Stimulated activated naive CD4-positive, alpha-beta T cell (primary cell): ENCODE measurements around the gene LRCH1.
A peak's percentile ranks its signal among the peaks of the same experiment; 100 is the strongest.
"Not testable (repeated sequence)": the region's sequence is repeated elsewhere in the genome, so short reads cannot be mapped to it uniquely, and the experiment has no call there.

Experiments used
- DNase-seq, 6 experiments: peaks; one replicate each; lab custom pipeline; 2025; lab: John Stamatoyannopoulos, UW

The LRCH1 gene

DNA sequence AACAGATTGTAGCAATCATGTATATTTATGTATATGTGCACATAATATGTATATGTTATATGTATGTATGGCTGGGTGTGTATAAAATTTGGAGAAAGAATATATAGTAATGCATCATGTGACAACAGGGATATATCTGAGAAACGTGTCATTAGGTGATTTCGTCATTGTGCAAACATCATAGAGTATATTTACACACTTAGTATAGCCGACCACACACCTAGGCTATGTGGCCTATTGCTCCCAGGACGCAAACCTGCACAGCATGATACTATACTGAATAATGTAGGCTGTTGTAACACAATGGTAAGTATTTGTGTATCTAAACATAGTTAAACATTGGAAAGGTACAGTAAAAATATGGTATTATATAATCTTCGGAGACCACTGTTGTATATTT is 200.2 kb downstream of the LRCH1 start:
- DNase-seq: no peak

DNA sequence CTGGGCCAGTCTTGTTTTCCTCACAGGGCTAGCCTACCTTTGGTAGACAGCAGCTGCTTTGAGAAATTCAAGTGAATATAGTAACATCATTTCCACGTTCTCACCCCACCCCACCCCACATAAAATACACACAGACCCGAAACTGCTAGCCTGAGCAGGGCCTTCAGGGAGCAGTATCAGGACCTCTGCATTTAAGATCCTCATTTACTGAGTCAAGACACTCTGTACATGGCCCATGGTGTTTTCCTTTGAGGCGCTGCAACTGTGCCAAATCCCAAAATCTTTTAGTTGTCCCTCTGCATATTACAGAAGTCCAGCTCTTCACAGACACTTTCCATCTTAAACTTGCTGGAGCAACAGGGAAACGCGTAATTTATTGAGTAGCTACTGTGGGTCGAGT is 200.9 kb downstream of the LRCH1 start:
- DNase-seq: no peak

DNA sequence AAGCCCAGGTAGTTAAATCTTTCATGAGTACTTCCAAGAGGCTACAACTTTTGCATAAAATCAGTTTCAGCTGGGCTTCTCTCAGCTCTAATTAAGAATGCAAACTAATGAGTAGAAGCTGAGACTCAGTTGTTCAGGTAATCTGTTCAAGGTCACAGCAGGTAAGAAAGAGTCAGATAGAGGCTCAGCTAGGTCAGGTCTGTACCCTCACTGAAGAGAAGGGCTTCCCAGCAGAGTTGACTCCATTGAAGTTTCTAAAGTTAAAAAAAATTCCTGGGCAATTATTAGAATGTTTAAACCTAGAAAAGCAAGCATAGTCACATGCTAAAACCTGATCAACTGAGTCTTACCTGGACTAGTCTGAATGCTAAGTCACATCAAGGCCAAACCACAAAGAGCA is 201.8 kb downstream of the LRCH1 start:
- DNase-seq: no peak

DNA sequence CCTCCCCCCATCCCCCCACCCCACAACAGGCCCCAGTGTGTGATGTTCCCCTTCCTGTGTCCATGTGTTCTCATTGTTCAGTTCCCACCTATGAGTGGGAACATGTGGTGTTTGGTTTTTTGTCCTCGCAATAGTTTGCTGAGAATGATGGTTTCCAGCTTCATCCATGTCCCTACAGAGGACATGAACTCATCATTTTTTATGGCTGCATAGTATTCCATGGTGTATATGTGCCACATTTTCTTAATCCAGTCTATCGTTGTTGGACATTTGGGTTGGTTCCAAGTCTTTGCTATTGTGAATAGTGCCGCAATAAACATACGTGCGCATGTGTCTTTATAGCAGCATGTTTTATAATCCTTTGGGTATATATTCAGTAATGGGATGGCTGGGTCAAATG is 202.5 kb downstream of the LRCH1 start:
- DNase-seq: not testable (repeated sequence)

DNA sequence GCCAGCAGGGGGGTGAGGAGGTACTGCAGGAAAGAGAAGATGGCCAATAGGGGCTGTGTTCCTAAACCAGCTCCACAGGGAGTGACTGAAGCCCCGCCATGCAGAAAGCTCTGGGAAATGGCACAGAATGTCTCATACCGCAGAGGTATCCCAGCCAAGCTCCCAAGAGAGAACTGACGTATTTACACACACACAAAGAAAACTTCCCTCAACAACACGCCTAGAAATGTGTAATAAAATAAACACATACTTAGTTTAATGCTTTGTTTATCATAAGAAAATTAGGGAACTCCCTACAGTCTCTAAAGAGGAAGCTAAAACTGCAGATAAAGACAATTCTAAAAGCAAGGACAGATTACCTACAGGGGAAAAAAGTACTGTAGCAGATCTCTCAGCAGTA is 204.0 kb downstream of the LRCH1 start:
- DNase-seq: no peak

DNA sequence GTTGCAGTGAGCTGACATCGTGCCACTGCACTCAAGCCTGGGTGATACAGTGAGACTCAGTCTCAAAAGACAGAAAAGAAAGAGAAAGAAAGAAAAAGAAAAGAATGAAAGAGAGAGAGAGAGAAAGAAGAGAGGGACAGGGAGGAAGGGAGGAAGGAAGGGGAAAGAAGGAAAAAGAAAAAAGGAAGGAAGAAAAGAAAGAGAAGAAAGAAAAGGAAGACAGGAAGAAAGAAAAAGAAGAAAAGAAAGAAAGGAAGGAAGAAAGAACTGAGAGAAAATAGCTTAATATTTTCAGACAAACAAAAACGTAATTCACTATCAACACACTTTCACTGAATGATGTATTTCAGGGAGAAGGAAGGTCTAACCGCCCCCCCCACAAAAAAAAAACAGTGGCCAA is 204.7 kb downstream of the LRCH1 start:
- DNase-seq: no peak

DNA sequence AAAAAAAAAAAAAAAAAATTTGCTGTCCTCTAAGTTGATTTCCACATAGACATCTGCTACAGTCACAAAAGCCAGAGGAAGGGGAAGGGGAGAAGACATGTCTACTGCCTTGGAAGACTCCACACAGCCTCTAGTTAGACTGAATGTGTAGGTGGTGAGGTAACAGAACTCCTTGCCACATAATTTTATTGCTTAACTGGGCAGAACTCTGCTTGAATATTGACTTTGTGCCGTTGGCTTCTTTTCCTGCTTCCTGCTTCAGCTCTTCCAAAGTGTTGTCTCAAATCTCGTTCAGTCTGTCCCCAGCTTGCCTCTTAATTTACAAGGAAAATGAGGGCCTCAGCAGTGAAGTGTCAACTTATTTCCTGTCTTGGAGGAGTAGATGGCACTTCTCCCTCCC is 206.9 kb downstream of the LRCH1 start:
- DNase-seq: no peak

DNA sequence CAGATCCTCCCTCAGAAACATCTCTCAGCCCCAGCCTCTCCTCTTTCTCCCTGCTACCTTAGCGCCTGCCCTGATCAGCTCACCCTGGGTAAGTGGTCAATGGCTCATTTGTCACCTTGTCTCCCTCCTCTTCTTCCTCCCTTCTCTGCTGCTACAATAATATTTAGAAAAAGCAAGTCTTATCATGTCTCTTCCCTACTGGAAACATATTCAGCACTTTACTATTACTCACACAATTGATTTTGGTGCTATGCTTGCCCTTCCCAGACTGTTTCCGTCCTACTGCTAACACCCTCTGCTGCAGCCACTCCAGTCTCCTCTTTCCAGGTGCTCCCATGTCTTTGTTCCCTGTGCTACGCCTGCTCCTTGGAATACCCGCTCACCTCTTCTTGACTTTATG is 208.2 kb downstream of the LRCH1 start:
- DNase-seq: no peak

DNA sequence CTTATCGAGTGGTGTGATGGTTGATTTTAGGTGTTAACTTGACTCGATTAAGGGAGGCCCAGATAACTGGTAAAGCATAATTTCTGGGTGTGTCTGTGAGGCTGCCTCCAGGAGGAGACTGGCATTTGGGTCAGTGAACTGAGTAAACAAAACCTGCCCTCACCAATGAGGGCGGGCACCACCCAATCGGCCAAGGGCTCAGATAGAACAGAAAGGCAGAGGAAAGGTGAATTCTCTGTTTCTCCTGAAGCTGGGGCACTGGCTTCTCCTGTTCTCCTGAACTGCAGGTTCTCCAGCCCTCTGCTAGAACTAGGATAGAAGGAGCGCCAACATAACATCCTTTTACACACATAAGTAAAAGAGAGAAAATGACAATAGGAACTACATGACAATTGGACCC is 208.9 kb downstream of the LRCH1 start:
- no peak for DNase-seq

DNA sequence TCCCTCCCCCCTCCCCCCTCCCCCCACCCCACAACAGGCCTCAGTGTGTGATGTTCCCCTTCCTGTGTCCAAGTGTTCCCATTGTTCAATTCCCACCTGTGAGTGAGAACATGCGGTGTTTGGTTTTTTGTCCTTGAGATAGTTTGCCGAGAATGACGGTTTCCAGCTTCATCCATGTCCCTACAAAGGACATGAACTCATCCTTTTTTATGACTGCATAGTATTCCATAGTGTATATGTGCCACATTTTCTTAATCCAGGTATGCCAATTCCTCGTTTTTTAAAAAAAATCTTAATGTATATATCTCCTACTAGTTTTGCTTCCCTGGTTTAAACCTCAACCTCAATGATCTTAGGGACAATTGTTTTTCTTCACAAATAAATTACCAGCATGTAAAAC is 217.0 kb downstream of the LRCH1 start:
- DNase-seq: not testable (repeated sequence)

DNA sequence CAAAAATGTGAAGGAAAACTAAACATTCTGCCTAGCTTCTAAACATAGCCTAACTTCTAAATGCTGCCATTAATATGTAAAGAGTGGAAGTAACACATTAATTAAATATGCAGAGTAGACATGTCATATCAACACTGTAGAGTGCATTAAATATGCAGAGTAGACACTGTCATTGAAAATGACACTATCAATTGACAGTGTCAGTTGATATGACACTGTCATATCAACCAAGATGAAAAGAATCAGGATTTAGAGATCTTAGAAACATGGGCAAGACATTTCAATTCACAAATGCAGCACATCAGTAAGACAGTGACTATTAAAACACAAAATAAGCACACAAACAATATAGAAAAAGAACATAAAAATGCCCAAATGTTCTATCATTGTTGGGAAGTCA is 218.7 kb downstream of the LRCH1 start:
- DNase-seq: no peak

DNA sequence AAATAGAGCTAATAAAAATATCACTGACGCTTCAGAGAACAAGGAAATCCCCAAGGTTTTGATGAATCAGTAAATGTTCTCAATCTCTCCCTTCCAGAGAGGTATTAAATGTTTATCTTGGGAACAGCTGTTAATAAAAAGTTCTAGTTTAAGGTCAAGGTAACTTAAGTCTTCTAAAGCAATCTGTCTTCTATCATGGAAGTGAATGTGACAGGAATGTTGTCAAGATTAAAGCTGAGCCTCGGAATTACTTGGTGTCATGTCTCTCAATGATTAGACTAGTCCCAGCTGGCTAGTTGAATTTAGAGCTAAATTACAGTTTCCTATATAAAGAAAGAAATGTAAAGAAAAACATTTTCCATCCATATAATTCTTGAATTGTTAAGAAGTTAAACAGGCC is 220.6 kb downstream of the LRCH1 start:
- DNase-seq: no peak

DNA sequence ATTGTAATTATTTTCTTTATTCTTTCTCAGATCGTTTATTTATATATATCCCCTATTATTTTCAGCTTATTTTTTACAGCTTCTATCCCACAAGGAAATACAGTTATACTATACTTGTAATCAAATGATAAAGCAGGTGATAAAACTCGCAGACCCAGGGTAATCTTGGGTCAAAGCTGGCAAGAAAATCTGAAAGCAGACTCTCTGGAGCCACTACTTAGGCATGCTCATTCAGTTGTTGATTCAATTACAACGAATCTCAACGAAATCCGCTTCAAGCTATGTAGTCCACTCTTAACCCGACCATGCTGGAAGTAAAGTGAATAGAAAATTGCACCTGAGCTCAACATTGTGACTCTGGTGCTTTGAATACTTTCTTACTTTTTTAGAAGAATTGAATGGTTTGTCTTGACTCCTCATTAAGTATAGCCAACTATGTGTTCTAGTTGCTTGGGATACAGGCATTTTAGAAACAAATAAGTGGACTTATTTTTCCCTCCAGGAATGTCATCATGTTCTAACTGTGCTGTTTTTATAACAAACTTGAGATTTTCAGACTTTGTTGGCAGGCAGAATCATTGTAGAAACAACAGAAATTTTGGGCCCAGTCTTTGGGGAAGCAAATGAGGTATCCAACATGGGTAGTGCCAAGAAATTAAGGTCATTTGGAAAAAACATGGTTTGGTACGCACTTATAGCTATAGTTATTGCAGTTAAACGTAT is 222.6 kb downstream of the LRCH1 start:
- no peak for DNase-seq

DNA sequence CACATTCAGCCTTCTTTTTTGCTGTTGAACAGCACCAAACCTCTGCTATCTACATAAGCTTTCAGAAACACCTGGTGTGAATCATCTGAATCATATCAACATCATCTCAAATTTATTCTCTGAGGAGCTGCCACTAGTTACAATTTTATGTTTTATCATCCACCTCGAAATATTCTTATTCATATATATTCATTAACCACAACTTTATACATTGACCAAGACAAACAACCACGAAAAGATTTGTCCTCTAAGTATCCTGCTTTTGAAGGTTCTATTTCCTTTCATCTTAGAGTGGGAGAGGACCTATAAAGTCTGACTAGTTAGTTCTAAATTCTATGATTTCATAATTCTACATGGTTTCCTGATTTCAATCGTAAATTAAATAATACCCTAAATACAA is 225.1 kb downstream of the LRCH1 start:
- no peak for DNase-seq

DNA sequence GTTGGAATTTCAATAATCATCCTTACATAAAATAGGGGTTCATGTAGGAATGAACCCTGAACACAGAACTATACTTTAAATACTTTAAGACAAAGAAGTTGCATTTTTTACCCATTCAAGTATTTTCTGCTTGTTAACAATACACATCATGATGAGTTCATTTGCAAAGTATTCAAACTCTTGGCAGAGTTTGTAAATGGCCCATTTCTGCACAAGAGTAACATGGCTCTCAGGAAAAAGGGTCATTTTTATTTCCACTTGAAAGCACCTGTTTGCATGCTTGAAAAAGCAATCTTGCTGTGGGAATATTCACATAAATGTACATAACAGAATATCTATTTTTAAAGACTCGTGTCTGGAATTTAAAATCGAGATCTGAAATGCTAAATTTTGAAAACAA is 225.9 kb downstream of the LRCH1 start:
- no peak for DNase-seq

DNA sequence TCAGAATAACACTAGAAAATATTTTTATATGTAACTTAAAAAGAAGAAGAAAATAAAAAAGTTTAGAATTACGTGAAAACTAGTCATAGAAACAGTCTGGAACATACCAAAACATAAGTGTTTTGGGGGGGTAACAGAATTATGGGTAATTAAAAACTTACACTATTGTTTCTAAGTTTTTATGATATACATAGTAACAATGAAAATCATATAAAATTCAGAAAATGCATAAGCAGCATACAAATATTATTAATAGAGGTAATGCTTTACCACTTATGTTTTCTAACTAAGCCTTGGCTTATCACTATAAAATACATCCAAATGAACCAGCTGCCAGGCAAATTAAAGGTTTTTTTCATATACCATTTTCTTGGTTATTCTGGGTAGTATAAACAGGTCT is 229.1 kb downstream of the LRCH1 start:
- no peak for DNase-seq

DNA sequence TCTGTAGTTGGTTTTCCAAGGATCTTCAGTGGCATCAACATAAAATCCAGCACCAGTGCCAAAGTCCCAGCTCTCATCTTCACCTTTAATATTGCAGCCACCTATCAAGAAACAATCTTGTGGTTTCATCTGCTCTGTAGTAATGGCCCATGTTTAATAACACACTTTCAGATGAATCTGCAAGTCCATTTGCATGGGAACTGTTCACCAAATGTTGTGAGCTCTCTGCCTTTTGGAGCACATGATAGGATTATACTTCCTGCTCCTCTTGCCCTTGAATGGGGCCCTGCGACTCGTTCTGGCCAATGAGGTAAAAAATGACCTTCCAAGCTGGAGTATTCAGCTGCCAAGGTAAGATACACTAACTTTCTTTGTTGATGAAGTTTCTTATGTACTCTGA is 229.7 kb downstream of the LRCH1 start:
- DNase-seq: no peak

DNA sequence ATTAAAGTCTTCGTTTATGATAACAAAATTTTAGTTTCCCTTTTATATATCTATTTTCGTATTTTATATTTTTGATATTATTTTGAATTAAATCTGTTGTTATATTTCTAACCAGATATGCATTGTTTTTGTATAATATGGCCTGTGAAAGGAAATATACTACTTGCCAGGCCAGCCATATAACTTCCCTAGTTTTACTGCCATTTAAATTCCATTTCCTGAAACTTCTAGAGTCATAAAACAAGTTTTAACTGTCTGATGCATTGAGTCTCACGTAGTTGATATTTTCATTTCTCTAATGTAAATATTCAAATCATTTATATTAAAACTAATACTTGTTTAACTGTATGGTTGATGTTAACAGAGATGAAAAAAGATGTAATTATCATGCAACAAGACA is 230.5 kb downstream of the LRCH1 start:
- DNase-seq: no peak

DNA sequence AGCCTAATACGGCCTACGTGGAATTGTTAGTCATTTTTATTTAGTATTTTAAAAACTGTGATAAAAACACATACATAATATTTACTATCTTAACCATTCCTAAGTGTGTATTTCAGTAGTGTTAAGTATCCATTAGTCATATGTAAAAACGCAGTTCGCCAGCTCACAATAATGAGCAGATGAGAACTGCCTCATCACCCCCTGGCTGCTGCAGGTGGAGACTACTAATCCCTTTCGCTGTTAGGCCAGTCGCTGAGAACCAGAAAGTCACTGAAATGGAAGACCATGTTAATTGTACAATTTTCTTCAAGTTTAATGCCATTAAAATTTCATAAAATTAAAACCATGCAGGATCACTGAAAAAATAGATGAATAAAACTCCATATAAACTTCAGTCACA is 242.4 kb downstream of the LRCH1 start:
- DNase-seq: no peak

DNA sequence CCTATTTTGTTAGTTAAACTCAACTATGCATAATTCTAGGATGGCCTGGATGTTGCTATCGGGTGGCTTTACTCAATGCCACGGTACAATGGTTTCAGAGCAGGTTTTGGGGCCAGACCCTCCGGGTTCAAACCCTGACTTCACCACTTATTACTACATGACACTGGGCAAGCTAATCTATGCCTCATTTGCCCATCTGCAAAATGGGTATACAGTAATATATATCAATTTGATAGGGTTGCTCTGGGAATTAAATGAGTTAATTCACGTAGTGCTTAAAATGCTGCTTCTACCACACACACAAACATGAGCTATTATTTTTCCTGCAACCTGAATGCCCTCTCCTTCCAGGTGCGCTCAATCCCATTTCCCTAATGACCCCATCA is 243.2 kb downstream of the LRCH1 start:
- no peak for DNase-seq

DNA sequence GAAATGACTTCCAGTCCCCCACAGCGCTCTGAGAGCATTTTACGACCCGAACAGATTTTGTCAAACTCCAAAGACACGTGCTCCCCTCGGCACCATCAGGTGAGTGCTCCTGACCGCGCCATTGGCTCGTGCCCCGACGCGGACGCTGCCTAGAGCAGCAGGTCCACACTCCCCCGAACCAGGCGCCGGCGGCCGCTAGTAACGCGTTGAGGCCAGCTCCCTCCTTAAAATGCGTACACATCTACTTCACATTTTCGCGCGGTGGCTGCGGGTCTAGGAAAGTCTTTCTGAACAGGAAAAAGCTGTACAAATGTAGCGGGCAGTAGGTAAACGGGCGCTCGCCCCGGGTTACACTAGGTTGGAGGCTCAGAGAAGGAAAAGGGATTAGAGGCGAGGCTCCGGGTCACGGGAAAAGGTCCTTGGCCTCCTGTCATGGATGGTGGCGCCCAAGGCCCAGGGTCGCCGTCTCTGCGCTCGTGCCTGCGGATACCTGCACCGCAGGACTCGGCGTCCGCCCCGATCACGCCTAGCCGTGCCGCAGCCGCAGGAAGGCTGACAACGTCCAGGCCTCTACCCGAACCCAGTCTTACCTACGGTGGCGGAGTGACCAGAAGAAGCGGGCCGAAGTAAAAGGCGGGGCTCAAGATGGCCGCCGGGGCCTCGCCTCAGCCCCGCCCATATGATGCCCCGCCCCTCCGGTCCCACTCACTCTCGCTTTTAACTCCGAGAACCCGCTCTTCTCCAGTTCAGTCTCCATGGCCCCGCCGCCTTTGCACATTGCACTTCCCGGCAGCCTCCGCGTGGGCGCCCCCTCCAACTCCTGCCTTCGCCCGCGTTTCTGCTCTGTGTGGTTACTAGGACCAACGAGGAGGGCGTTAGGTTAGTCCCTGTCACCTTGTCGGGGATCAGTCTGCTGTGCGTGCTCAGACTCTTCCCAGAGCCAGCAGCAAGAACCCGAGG is 243.8 kb downstream of the LRCH1 start, which contains the start of gene ESD:
TSS of gene ESD (minus strand) at position 647 of the 960 bp plus-strand sequence. CDS start 5,748 bp downstream, outside the sequence.
- peak; percentile 80 to 91 (median 86) for DNase-seq

DNA sequence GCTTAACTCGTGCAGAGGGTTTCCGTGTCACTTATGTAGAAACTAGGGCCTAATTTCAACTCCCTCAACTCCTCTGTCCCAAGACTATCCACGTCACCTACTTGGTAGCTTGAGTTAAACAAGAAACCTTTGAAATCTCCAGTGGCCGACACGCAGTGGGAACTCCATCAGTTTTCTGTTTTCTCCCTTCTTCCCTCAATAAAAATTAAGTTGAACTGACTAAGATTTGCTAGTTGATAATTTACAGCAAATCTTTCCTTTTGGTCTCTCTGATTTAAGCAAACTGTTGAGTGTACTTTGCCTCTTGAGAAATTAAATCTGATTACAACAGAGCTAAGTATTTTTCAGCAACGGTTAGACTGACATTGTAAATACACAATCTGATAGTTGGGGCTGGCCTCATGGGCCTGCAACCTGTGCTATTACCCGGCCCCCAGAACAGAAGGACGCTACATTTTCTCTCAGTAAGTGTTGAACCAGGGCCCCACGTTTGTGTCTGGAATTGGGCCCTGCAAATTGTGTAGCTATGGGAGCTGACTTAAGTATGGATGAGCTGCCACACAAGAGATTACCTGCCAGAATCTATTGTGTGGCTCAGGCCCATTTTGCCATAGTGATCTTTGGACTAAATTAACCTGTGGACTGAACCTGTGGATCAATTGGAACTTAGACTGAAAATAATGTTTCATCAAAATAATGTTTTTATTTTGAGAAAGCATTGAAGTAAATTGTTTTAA is 244.7 kb downstream of the LRCH1 start:
- DNase-seq: no peak

DNA sequence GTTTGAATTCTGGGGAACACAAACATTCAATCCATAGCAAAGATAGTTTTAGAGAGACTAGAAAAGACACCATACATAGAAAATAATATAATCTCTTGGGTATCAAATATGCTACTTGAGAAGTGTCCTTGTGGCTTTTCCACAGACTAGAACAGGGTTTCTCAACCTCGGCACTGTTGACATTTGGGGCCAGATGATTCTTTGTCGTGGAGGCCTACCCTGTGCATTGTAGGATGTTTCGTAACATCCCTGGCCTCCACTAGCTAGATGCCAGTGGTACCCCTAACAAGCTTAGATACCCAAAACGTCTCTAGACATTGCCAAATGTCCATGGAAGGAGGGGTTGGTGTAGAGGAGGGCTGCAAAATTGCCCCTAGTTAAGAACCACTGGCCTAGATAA is 246.2 kb downstream of the LRCH1 start:
- no peak for DNase-seq
